GM18951 (cell line): ENCODE measurements around the gene MRPL38.

ENCODE experiments used
- POLR2A ChIP-seq: IDR thresholded peaks from 4 replicates; pipeline ENCODE4 v1.6.1; 2011; ENCODE audit warnings: mild to moderate bottlenecking; ENCODE audit not compliant: insufficient read length, insufficient read depth; ENCODE audit errors: extremely low read depth
- in situ Hi-C: fragments of 300-500 bp; cut with MboI; formaldehyde crosslinking; loops from one replicate; pipeline ENCODE4 v1.12.0; 2022; ENCODE audit warnings: low sequenced_read_pairs, mixed read lengths, inconsistent platforms; ENCODE audit not compliant: unreplicated experiment

The MRPL38 gene

DNA sequence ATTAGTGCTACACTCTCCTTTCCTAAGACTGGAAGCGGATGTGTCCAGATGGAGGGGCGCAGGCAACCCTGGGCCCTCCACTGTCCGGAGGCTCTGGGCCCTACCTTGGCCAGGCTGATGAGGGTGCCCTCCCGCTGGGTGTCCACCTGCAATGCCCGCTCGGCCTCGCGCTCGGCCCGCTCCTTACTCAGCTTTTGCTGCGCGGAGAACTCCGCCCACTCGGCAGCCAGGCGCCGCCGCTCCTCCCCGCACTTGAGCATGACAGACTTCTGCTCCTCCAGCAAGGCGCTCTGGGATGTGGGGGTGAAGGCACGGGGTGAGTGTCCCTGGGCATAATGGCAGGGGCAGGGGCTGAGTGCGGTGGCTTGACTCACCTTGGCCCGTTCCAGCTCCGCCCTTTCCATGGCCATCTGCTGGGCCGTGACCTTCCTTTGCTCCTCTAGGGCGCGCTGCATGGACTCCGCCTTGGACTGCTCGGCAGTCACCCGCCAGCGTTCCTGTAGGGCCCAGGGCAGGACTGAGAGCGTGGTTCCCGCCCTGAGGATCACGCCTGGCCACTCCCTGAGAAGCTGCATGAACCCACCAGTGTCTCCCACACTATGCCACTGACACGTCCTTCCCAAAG, 10.1 kb upstream of the MRPL38 start:
- TF ChIP-seq POLR2A: no peak
- in situ Hi-C loops: loop anchor here (10.0 to 25.0 kb wide), 2 partner anchors 90 to 373 kb away; partner anchors contain the start of gene CDK3

- in situ Hi-C loops: loop anchor here (10.0 to 25.0 kb wide), 2 partner anchors 91 to 374 kb away; partner anchors contain the start of gene CDK3
- no peak for TF ChIP-seq POLR2A
Observed at GRCh38 chr17:75913537-75914210, 9.0 kb upstream of the MRPL38 start.

GRCh38 chr17:75910699-75911098, 6.0 kb upstream of the MRPL38 start:
- in situ Hi-C loops: loop anchor here (10.0 to 25.0 kb wide), 2 partner anchors 94 to 377 kb away; partner anchors contain the start of gene CDK3
- TF ChIP-seq POLR2A: no peak

DNA sequence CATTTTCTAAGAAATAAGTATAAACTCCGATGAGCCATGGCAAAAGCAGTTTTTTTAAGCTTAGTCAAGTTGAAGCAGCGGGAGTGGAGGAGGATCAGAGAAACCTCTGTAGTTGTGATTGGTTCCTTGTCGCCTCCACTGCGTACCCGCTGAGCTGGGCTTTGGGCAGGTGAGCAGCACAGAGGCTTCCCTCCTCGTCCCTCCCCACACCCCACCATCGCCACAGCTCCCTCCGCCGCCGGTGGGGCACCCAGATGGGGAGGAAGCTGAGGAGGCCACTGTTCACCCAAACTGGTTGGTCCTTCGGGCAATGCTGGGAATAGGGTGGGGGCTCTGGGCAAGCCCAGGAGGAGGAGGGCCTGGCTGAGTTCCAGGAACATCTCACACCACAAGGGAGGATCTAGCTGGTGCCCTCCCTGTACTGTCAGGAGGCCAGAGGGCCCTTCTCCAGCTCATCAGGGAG, 5.2 kb upstream of the MRPL38 start:
- in situ Hi-C loops: loop anchor here (10.0 to 25.0 kb wide), 2 partner anchors 95 to 377 kb away; partner anchors contain the start of gene CDK3
- no peak for TF ChIP-seq POLR2A

GRCh38 chr17:75909051-75909811, 4.5 kb upstream of the MRPL38 start:
- in situ Hi-C loops: loop anchor here (25.0 kb wide), 1 partner anchor 378 kb away; no protein-coding TSS in a partner anchor

GRCh38 chr17:75908201-75908600, 3.5 kb upstream of the MRPL38 start:
- in situ Hi-C loops: loop anchor here (25.0 kb wide), 1 partner anchor 379 kb away; no protein-coding TSS in a partner anchor
- TF ChIP-seq POLR2A: no peak

More at GRCh38 chr17:75909051-75909811, 4.5 kb upstream of the MRPL38 start:
- TF ChIP-seq POLR2A: no peak

GRCh38 chr17:75906143-75906884, 1.6 kb upstream of the MRPL38 start:
- in situ Hi-C loops: loop anchor here (25.0 kb wide), 1 partner anchor 381 kb away; no protein-coding TSS in a partner anchor
- no peak for TF ChIP-seq POLR2A

DNA sequence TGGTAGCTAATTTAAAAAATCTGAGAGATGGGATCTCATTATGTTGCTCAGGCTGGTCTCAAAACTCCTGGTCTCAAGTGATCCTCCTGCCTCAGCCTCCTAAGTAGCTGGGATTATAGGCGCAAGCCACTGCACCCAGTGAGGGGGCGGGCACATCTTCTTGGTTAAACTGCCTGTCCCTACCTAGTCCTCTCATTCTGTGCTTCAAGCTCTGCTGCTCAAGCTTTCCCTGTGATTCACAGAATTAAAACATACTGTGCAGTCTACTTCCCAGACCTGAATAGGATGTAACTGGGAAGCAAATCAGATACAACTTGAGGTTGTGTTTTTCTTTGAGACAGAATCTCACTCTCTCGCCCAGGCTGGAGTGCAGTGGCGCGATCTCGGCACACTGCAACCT, 2.3 kb downstream of the MRPL38 start:
- in situ Hi-C loops: loop anchor here (25.0 kb wide), 1 partner anchor 385 kb away; no protein-coding TSS in a partner anchor
- no peak for TF ChIP-seq POLR2A

GRCh38 chr17:75901727-75902126, 3.0 kb downstream of the MRPL38 start:
- in situ Hi-C loops: loop anchor here (25.0 kb wide), 1 partner anchor 386 kb away; no protein-coding TSS in a partner anchor

DNA sequence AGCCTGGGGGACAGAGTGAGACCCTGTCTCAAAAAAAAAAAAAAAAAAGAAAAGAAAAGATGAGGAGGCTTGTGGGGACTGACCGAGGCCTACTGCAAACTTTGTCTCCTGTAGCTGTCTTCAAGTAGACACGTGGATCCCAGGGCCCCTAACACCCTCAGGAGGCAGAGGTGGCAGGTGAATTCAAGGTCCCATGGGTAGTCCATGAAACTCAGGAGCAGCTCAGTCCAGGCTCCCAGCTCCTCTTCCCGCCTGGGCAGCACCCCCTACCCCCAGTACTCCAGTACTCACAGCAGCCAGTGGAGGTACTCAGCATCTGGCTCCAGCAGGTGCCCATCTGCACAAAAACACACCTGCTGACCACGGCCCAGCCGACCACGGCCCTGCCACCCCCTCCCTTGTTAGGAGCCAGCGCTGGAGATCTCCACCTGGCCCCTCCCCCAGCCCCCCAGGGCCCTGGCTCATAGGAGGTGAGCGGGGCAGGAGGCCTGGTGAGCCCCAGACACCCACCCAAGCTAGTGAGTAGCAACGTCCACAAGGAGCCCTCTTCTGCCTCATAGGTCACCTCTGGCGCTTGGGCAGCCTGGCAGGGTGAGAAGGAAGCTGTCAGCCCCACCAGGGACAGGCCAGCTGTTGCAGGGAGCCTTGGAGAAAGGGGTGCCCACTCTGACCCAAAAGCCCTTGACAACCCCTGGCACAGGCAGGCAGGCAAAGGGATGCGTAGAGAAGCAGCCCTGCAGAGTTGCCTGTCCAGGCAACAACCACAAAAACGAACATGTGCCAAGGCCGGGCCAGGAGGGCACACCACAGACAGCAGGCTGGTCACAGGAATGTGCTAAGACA, 3.8 kb downstream of the MRPL38 start:
- in situ Hi-C loops: loop anchor here (25.0 kb wide), 1 partner anchor 386 kb away; no protein-coding TSS in a partner anchor
- no peak for TF ChIP-seq POLR2A

More at GRCh38 chr17:75901727-75902126, 3.0 kb downstream of the MRPL38 start:
- no peak for TF ChIP-seq POLR2A

DNA sequence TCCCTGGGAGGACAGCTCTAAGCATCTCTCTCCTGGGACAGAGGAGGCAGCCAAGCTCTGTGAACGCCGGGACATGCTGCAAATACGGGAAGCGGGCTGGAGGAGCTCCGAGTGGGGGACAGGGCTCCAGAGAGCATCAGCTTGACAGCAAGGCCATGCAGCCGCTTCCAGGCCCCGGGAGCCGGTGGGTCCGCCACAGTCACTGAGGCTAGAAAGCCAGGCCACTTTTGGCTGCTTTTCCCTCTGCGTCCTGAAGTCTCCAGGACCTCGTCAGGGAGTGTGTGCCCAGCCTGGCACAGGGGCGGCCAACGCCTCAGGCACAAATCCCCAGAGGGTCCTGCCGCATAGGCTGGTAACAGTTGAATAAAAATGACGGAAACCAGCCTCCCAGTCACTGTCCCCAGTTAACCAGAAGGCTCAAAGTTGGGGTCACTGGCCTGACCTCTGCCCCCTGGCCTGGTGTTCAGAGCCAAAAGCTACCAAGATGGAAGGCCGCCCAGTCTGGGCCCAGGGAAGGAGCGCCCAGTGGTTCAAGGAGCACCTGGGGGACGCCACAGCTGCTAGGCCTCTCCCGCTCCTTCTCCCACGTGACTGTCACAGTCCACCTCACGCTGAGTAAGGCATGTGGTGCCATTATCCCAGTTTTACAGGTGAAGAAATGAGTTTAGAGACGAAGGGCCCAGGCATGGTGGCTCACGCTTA, 4.8 kb downstream of the MRPL38 start:
- in situ Hi-C loops: loop anchor here (25.0 kb wide), 1 partner anchor 387 kb away; no protein-coding TSS in a partner anchor
- TF ChIP-seq POLR2A: no peak
